Trophoblast cell (in vitro differentiated cells and primary cell): ENCODE results near the gene MYO18B.

Experiments used
- DNase-seq, 2 donors: peaks; one replicate each; pipeline ENCODE4 v3.0.0-alpha.2; 2016
- H2AFZ ChIP-seq: 2 replicates; pipeline ENCODE4 v1.6.1; 2013; ENCODE audit warnings: low read length, moderate library complexity, mild to moderate bottlenecking; ENCODE audit not compliant: insufficient read depth, poor library complexity
- H2AK5ac ChIP-seq: 2 replicates; pipeline ENCODE4 v1.6.1; 2013; ENCODE audit warnings: mild to moderate bottlenecking, low read length
- H2BK120ac ChIP-seq: 2 replicates; pipeline ENCODE4 v1.6.1; 2013; ENCODE audit warnings: low read length, mild to moderate bottlenecking, moderate library complexity; ENCODE audit not compliant: insufficient read depth, poor library complexity
- H2BK12ac ChIP-seq: 2 replicates; pipeline ENCODE4 v1.6.1; 2013; ENCODE audit warnings: mild to moderate bottlenecking, low read length, moderate library complexity
- H2BK5ac ChIP-seq: 2 replicates; pipeline ENCODE4 v1.6.1; 2013; ENCODE audit warnings: low read length, low read depth, moderate library complexity, mild to moderate bottlenecking; ENCODE audit not compliant: poor library complexity
- H3K14ac ChIP-seq: 2 replicates; pipeline ENCODE4 v1.6.1; 2013; ENCODE audit warnings: mild to moderate bottlenecking, low read length
- H3K18ac ChIP-seq: 2 replicates; pipeline ENCODE4 v1.6.1; 2013; ENCODE audit warnings: mild to moderate bottlenecking, low read length
- H3K23ac ChIP-seq: 2 replicates; pipeline ENCODE4 v1.6.1; 2013; ENCODE audit warnings: low read length
- H3K27ac ChIP-seq: 2 replicates; pipeline ENCODE4 v1.5.1; 2013; ENCODE audit warnings: low read depth, mild to moderate bottlenecking, inconsistent platforms, low read length, moderate library complexity
- H3K27me3 ChIP-seq: 2 replicates; pipeline ENCODE4 v1.6.1; 2013; ENCODE audit warnings: inconsistent platforms, mild to moderate bottlenecking, low read length, moderate library complexity; ENCODE audit not compliant: insufficient read depth
- H3K36me3 ChIP-seq, 2 experiments: 1 replicate in 1 of 2; 2 replicates in 1 of 2; pipeline ENCODE4 v1.6.1; 2013; ENCODE audit warnings: low read length in 2 of 2, mild to moderate bottlenecking in 2 of 2, moderate library complexity in 1 of 2; ENCODE audit not compliant: insufficient read depth in 2 of 2, control insufficient read depth in 1 of 2
- H3K4ac ChIP-seq: 2 replicates; pipeline ENCODE4 v1.6.1; 2013; ENCODE audit warnings: low read depth, mild to moderate bottlenecking, low read length, moderate library complexity
- H3K4me1 ChIP-seq, 2 experiments: 1 replicate in 1 of 2; 2 replicates in 1 of 2; pipeline ENCODE4 v1.6.1; 2013; ENCODE audit warnings: low read length in 2 of 2, mild to moderate bottlenecking in 2 of 2, moderate library complexity in 1 of 2; ENCODE audit not compliant: insufficient read depth in 2 of 2, control insufficient read depth in 1 of 2
- H3K4me2 ChIP-seq: 2 replicates; pipeline ENCODE4 v1.6.1; 2013; ENCODE audit warnings: inconsistent platforms, mild to moderate bottlenecking, low read length, moderate library complexity
- H3K4me3 ChIP-seq: 2 replicates; pipeline ENCODE4 v1.5.1; 2013; ENCODE audit warnings: mild to moderate bottlenecking, low read depth, low read length, inconsistent platforms
- H3K79me1 ChIP-seq: one replicate; pipeline ENCODE4 v1.6.1; 2013; ENCODE audit warnings: low read length
- H3K79me2 ChIP-seq: 2 replicates; pipeline ENCODE4 v1.6.1; 2013; ENCODE audit warnings: low read length, mild to moderate bottlenecking; ENCODE audit not compliant: control insufficient read depth, insufficient read depth, poor library complexity
- H3K9ac ChIP-seq: 2 replicates; pipeline ENCODE4 v1.6.1; 2013; ENCODE audit warnings: mild to moderate bottlenecking, low read length
- H3K9me3 ChIP-seq: 2 replicates; pipeline ENCODE4 v1.6.1; 2013; ENCODE audit warnings: low read depth, mild to moderate bottlenecking, control low read depth, inconsistent platforms, low read length; ENCODE audit not compliant: insufficient read depth
- H4K12ac ChIP-seq: 2 replicates; pipeline ENCODE4 v1.6.1; 2013; ENCODE audit warnings: low read depth, mild to moderate bottlenecking, low read length, moderate library complexity
- H4K8ac ChIP-seq: 2 replicates; pipeline ENCODE4 v1.6.1; 2013; ENCODE audit warnings: low read depth, mild to moderate bottlenecking, low read length, moderate library complexity
- H4K91ac ChIP-seq: one replicate; pipeline ENCODE4 v1.6.1; 2013; ENCODE audit warnings: low read depth, mild to moderate bottlenecking, low read length, moderate library complexity
- WGBS: extraction: QIAGEN DNeasy Blood & Tissue Kit; methylation state at CpG from one replicate; pipeline ENCODE4 v1.1.7; 2013; ENCODE audit warnings: missing lambda C conversion rate; ENCODE audit not compliant: insufficient read length, insufficient coverage; ENCODE audit errors: extremely low coverage; 5-methylcytosine and 5-hydroxymethylcytosine counted together

Gene MYO18B

DNA sequence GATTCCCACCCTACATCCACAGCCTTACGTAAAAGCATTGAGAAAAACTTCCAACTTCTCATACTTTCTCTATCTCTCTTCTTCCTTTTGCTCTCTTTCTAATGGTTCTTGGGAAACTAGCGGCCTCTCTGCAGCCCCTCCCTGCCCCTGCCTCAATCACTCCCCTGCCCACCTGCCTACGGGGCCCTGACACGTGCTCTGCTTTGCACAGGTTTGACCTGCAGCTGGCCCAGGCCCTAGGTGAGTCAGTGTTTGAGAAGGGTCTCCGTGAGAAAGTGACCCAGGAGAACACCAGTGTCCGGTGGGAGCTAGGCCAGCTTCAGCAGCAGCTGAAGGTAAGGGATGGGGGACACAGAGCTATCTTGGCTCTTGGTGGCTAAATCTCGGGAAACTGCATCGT, 160.4 kb downstream of the MYO18B start:
- H2AK5ac ChIP-seq, result no peak overlapping the region
- no peaks in the 10 kb centered on the region for H3K79me2 ChIP-seq
- DNase-seq, result no peak
- no peak overlapping the region for H2BK12ac ChIP-seq
- H3K79me1 ChIP-seq, result no peaks in the 10 kb centered on the region
- no peak overlapping the region for H3K4me3 ChIP-seq
- H3K14ac ChIP-seq, result no peak overlapping the region
- no peak overlapping the region for H3K9ac ChIP-seq
- H3K4me2 ChIP-seq, result no peak overlapping the region
- no CpG with 5 or more reads among the region's 8 CpGs for WGBS
- H2BK120ac ChIP-seq, result no peak overlapping the region
- H3K9me3 ChIP-seq, result no peaks in the 10 kb centered on the region
- no peak overlapping the region for H3K18ac ChIP-seq
- H3K36me3 ChIP-seq, result no peaks in the 10 kb centered on the region
- H4K8ac ChIP-seq, result no peak overlapping the region
- no peak overlapping the region for H4K91ac ChIP-seq
- H3K27ac ChIP-seq, result no peak overlapping the region
- H4K12ac ChIP-seq, result no peak overlapping the region
- H3K4ac ChIP-seq, result no peak overlapping the region
- H3K4me1 ChIP-seq, result no peaks in the 10 kb centered on the region
- H2BK5ac ChIP-seq, result no peak overlapping the region
- H3K23ac ChIP-seq, result no peak overlapping the region
- H2AFZ ChIP-seq, result no peak overlapping the region
- no peaks in the 10 kb centered on the region for H3K27me3 ChIP-seq

- Histone ChIP-seq H2AK5ac (no peak overlapping the region), H3K4me3 (no peak overlapping the region), H3K27ac (no peak overlapping the region), H3K4me1 (no peaks in the 10 kb centered on the region), H4K8ac (no peak overlapping the region), H3K23ac (no peak overlapping the region), H2AFZ (no peak overlapping the region), H3K9ac (no peak overlapping the region), H3K18ac (no peak overlapping the region), H3K36me3 (no peaks in the 10 kb centered on the region), H3K4me2 (no peak overlapping the region), H2BK120ac (no peak overlapping the region), H4K91ac (no peak overlapping the region), H4K12ac (no peak overlapping the region), H3K9me3 (no peaks in the 10 kb centered on the region), H2BK12ac (no peak overlapping the region), H3K4ac (no peak overlapping the region), H3K79me2 (no peaks in the 10 kb centered on the region), H3K14ac (no peak overlapping the region), H2BK5ac (no peak overlapping the region), H3K27me3 (no peaks in the 10 kb centered on the region), H3K79me1 (no peaks in the 10 kb centered on the region)
- no peak for DNase-seq
- no CpG with 5 or more reads among the region's 6 CpGs for WGBS
Measured at GRCh38 chr22:25903294-25903693, 161.3 kb downstream of the MYO18B start.

GRCh38 chr22:25908212-25908611, 166.2 kb downstream of the MYO18B start:
- H3K36me3 ChIP-seq, result no peaks in the 10 kb centered on the region
- DNase-seq, result no peak
- no peak overlapping the region for H2BK5ac ChIP-seq
- no peak overlapping the region for H4K12ac ChIP-seq
- H3K14ac ChIP-seq, result no peak overlapping the region
- H2AK5ac ChIP-seq, result no peak overlapping the region
- no peak overlapping the region for H3K4me2 ChIP-seq
- no peak overlapping the region for H2BK12ac ChIP-seq
- H3K79me2 ChIP-seq, result no peaks in the 10 kb centered on the region
- H3K18ac ChIP-seq, result no peak overlapping the region
- no peak overlapping the region for H3K4me3 ChIP-seq
- H2BK120ac ChIP-seq, result no peak overlapping the region
- no peak overlapping the region for H3K9ac ChIP-seq
- no peaks in the 10 kb centered on the region for H3K9me3 ChIP-seq
- no peaks in the 10 kb centered on the region for H3K27me3 ChIP-seq
- no peaks in the 10 kb centered on the region for H3K4me1 ChIP-seq
- no peak overlapping the region for H3K4ac ChIP-seq
- no peaks in the 10 kb centered on the region for H3K79me1 ChIP-seq
- H3K27ac ChIP-seq, result no peak overlapping the region
- H4K91ac ChIP-seq, result no peak overlapping the region
- WGBS, result no CpG with 5 or more reads among the region's 13 CpGs
- H2AFZ ChIP-seq, result no peak overlapping the region
- no peak overlapping the region for H4K8ac ChIP-seq
- H3K23ac ChIP-seq, result no peak overlapping the region

- WGBS, result no CpG with 5 or more reads among the region's 2 CpGs
- H4K91ac ChIP-seq, result no peak overlapping the region
- H4K12ac ChIP-seq, result no peak overlapping the region
- H3K23ac ChIP-seq, result no peak overlapping the region
- H3K4me1 ChIP-seq, result no peaks in the 10 kb centered on the region
- no peaks in the 10 kb centered on the region for H3K36me3 ChIP-seq
- no peak overlapping the region for H4K8ac ChIP-seq
- H3K9ac ChIP-seq, result no peak overlapping the region
- H3K9me3 ChIP-seq, result no peaks in the 10 kb centered on the region
- no peak overlapping the region for H3K18ac ChIP-seq
- no peak overlapping the region for H3K4ac ChIP-seq
- no peaks in the 10 kb centered on the region for H3K79me2 ChIP-seq
- H2AK5ac ChIP-seq, result no peak overlapping the region
- H3K14ac ChIP-seq, result no peak overlapping the region
- no peak overlapping the region for H3K4me2 ChIP-seq
- H3K79me1 ChIP-seq, result no peaks in the 10 kb centered on the region
- no peak for DNase-seq
- no peak overlapping the region for H2BK5ac ChIP-seq
- H2BK120ac ChIP-seq, result no peak overlapping the region
- H3K27me3 ChIP-seq, result no peaks in the 10 kb centered on the region
- H3K27ac ChIP-seq, result no peak overlapping the region
- no peak overlapping the region for H2AFZ ChIP-seq
- H3K4me3 ChIP-seq, result no peak overlapping the region
- no peak overlapping the region for H2BK12ac ChIP-seq
Measured at GRCh38 chr22:25908755-25909154, 166.8 kb downstream of the MYO18B start.
